ENCODE results near the gene KIAA0753. TPM values are rescaled to one million over a fixed set of nuclear protein-coding genes. Genes with fewer than 3 reads are reported as not detected.

Gene KIAA0753
- total RNA-seq, 1 experiment from 2014 or later: 13.0 TPM

DNA sequence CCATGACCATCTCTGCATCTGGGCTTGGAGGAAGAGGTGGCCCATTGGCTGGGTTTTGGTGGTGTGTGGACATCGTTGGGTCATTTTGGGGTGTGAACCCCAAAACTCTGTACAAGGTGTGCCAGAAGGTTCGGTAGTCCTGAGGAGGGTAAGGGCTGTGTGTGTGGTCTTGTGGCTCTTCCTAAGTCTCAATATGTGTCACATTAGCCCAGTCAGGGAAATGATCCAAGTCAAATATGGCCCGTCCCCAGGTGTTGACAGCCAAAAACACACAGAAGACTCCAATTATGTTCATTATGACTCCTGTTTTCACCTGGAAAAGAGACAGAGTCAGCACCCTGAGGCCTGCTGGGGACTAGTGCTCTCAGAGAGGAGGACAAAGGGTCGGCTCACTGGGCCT is 45.5 kb upstream of the KIAA0753 start:
- H3K36me3 ChIP-seq (ENCODE audit: control insufficient read depth, insufficient read depth, low read length): no peaks in the 10 kb centered on the region
- intact Hi-C loops (cut with micrococcal nuclease; ENCODE audit: unreplicated experiment) (no loop called here), in situ Hi-C loops (cut with HindIII; ENCODE audit: low pct_unique_long_range_greater_than_20kb, low sequenced_read_pairs) (no loop called here)
- BruUV-seq (replicated peaks): no TSS peak
- DNase-seq (ENCODE audit: low read depth, low spot score) (no peak), ATAC-seq (no peak)
- no peak overlapping the region for H3K27ac ChIP-seq (ENCODE audit: low read length)
- no peak for TF ChIP-seq TCF7L2 (IDR thresholded peaks at IDR 0.05; ENCODE audit: low read depth, low read length)
- no peak for TF ChIP-seq POLR2AphosphoS5 (IDR thresholded peaks at IDR 0.05; ENCODE audit: low read depth, low read length)
- TF ChIP-seq, protein P1, sequence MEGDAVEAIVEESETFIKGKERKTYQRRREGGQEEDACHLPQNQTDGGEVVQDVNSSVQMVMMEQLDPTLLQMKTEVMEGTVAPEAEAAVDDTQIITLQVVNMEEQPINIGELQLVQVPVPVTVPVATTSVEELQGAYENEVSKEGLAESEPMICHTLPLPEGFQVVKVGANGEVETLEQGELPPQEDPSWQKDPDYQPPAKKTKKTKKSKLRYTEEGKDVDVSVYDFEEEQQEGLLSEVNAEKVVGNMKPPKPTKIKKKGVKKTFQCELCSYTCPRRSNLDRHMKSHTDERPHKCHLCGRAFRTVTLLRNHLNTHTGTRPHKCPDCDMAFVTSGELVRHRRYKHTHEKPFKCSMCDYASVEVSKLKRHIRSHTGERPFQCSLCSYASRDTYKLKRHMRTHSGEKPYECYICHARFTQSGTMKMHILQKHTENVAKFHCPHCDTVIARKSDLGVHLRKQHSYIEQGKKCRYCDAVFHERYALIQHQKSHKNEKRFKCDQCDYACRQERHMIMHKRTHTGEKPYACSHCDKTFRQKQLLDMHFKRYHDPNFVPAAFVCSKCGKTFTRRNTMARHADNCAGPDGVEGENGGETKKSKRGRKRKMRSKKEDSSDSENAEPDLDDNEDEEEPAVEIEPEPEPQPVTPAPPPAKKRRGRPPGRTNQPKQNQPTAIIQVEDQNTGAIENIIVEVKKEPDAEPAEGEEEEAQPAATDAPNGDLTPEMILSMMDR (IDR thresholded peaks at IDR 0.05): no peak
- TF ChIP-seq SIN3A (IDR thresholded peaks at IDR 0.05; ENCODE audit: borderline replicate concordance, insufficient read depth, low read depth, low read length): no peak
- TF ChIP-seq, protein P2, sequence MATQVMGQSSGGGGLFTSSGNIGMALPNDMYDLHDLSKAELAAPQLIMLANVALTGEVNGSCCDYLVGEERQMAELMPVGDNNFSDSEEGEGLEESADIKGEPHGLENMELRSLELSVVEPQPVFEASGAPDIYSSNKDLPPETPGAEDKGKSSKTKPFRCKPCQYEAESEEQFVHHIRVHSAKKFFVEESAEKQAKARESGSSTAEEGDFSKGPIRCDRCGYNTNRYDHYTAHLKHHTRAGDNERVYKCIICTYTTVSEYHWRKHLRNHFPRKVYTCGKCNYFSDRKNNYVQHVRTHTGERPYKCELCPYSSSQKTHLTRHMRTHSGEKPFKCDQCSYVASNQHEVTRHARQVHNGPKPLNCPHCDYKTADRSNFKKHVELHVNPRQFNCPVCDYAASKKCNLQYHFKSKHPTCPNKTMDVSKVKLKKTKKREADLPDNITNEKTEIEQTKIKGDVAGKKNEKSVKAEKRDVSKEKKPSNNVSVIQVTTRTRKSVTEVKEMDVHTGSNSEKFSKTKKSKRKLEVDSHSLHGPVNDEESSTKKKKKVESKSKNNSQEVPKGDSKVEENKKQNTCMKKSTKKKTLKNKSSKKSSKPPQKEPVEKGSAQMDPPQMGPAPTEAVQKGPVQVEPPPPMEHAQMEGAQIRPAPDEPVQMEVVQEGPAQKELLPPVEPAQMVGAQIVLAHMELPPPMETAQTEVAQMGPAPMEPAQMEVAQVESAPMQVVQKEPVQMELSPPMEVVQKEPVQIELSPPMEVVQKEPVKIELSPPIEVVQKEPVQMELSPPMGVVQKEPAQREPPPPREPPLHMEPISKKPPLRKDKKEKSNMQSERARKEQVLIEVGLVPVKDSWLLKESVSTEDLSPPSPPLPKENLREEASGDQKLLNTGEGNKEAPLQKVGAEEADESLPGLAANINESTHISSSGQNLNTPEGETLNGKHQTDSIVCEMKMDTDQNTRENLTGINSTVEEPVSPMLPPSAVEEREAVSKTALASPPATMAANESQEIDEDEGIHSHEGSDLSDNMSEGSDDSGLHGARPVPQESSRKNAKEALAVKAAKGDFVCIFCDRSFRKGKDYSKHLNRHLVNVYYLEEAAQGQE (IDR thresholded peaks at IDR 0.05; ENCODE audit: insufficient read depth in 1 of 2, low read depth in 2 of 2, low read length in 1 of 2): no peak
- no peaks in the 10 kb centered on the region for H3K27me3 ChIP-seq (ENCODE audit: control insufficient read depth, insufficient read depth, low read length)
- H3K9me3 ChIP-seq (ENCODE audit: control insufficient read depth, insufficient read depth, low read depth, low read length): no peaks in the 10 kb centered on the region
- ChIA-PET POLR2A (no interaction called here), CTCF (no interaction called here)
- no peak overlapping the region for H3K4me3 ChIP-seq (ENCODE audit: low read depth in 2 of 2, low read length in 2 of 2)
- H3K4me1 ChIP-seq (ENCODE audit: control insufficient read depth, insufficient read depth, low read length): no peaks in the 10 kb centered on the region

DNA sequence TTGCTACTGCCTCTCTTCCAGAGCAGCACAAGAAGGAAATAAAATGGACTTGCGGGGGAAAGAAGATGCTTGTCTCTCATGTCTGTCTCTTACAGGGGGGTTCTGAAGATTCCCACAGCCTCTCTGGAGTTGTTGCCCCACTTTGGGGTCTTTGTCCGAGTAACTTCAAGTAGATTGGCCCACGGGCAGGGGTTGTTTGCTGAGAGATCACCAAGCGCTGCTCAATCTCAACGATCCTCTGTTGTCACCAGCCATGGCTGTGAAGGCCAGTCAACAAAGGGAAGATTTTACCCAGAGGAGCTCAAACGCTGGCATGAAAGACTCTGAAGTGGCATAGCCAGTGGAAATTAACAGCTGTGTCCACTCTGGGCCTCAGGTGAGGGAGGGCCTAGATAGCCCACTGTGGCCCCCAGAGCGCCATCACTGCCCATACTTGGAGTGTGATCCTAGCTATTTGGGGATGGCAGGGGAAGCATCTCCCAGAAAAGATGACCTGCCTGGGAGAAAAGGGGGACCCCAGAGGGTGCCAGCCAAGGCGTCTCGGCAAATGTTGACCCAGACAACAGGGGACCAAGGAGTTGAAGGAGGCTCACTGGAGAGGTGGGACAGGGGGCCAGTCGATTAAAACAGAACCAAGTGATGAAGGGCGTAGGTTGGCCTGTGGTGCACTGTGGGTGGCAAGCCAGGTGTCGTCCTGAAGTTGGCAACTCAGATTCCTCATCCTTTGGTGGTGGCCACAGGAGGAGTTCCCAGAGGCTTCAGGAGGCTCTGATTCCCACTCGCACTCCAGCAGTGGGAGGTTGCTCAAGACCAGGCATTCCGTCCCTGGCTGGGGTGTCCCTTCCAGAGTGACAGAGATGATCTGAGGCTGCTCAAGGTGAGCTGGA is 44.6 kb upstream of the KIAA0753 start:
- no peaks in the 10 kb centered on the region for H3K9me3 ChIP-seq (ENCODE audit: control insufficient read depth, insufficient read depth, low read depth, low read length)
- intact Hi-C loops (cut with micrococcal nuclease; ENCODE audit: unreplicated experiment) (no loop called here), in situ Hi-C loops (cut with HindIII; ENCODE audit: low pct_unique_long_range_greater_than_20kb, low sequenced_read_pairs) (no loop called here)
- H3K27me3 ChIP-seq (ENCODE audit: control insufficient read depth, insufficient read depth, low read length): peaks cover under 1% of the 10 kb centered on the region; the same call in 1 of the 2 replicates
- ATAC-seq: no peak
- no TSS peak for BruUV-seq (replicated peaks)
- H3K36me3 ChIP-seq (ENCODE audit: control insufficient read depth, insufficient read depth, low read length): no peaks in the 10 kb centered on the region
- DNase-seq (ENCODE audit: low read depth, low spot score): no peak
- TF ChIP-seq, protein P1 (IDR thresholded peaks at IDR 0.05): no peak
- POLR2A ChIA-PET: no interaction called here
- no peak overlapping the region for H3K4me3 ChIP-seq (ENCODE audit: low read depth in 2 of 2, low read length in 2 of 2)
- no peak overlapping the region for H3K27ac ChIP-seq (ENCODE audit: low read length)
- CTCF ChIA-PET: no interaction called here
- H3K4me1 ChIP-seq (ENCODE audit: control insufficient read depth, insufficient read depth, low read length): no peaks in the 10 kb centered on the region

Data from Panc1 (cell line).